Panc1 (cell line): ENCODE measurements around the gene DNAJC18.

Experiments
- CTCF ChIP-seq: fragments of 450-650 bp; IDR thresholded peaks from 2 replicates; pipeline ENCODE4 v1.5.1; 2017; ENCODE audit warnings: mild to moderate bottlenecking
- POLR2AphosphoS5 ChIP-seq: IDR thresholded peaks from 2 replicates; pipeline ENCODE4 v1.6.1; 2012; ENCODE audit warnings: mild to moderate bottlenecking, low read depth, low read length, moderate library complexity

- TF ChIP-seq POLR2AphosphoS5 (no peak), CTCF (no peak)
Observed at GRCh38 chr5:139475865-139476617, 36.7 kb upstream of the DNAJC18 start.
